ENCODE results near the gene RPA3. TPM values are rescaled to one million over a fixed set of nuclear protein-coding genes. Genes with fewer than 3 reads are reported as not detected.
A peak's percentile ranks its signal among the peaks of the same experiment; 100 is the strongest.
"Not testable (repeated sequence)": the region's sequence is repeated elsewhere in the genome, so short reads cannot be mapped to it uniquely, and the experiment has no call there.

The RPA3 gene
- total RNA-seq, 1 donor: 44.2 TPM

DNA sequence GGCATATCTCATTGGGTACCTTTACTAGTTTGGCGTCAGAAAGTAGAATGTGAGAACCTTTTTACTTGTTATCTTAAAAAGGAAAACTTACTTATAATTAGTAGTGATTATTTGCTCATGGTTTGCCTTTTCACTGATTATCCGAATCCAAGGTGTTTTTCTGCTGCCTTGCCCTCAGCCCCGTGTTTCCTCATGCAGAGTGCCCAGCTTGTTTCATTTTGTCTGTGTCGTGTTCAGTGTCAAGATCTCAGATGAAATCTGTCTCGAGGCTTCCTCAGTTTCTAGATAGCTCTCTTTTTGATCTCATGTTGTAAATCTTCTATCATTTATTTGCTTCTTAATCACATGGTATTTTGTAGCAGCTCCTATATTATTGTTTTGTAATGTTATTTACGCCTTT is 30.1 kb downstream of the RPA3 start:
- DNase-seq (ENCODE audit: low read depth): no peak
- TF ChIP-seq, protein P1, sequence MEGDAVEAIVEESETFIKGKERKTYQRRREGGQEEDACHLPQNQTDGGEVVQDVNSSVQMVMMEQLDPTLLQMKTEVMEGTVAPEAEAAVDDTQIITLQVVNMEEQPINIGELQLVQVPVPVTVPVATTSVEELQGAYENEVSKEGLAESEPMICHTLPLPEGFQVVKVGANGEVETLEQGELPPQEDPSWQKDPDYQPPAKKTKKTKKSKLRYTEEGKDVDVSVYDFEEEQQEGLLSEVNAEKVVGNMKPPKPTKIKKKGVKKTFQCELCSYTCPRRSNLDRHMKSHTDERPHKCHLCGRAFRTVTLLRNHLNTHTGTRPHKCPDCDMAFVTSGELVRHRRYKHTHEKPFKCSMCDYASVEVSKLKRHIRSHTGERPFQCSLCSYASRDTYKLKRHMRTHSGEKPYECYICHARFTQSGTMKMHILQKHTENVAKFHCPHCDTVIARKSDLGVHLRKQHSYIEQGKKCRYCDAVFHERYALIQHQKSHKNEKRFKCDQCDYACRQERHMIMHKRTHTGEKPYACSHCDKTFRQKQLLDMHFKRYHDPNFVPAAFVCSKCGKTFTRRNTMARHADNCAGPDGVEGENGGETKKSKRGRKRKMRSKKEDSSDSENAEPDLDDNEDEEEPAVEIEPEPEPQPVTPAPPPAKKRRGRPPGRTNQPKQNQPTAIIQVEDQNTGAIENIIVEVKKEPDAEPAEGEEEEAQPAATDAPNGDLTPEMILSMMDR (IDR thresholded peaks at IDR 0.05; ENCODE audit: insufficient read depth, low read length): no peak
- H3K4me3 ChIP-seq (ENCODE audit: low read depth, low read length): no peak overlapping the region

DNA sequence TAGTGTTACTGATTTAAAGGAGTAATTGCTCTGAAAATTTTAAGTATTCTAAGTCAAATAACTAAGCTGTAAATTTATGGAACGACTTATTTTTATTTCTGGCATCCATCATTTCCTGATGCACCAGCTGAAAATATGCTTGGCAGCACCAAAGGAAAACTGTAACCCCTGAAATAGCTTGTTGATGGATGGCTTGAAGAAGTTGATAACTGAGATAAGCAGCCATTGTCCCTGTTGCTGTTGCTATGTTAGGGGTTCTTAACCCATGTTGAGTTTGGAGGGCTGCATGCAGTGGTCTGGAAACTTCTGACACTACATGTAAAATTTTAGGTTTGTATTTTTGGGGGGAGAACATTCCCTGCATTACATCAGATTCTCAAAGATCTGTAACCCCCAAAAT is 30.6 kb downstream of the RPA3 start:
- no peak overlapping the region for H3K4me3 ChIP-seq (ENCODE audit: low read depth, low read length)
- DNase-seq (ENCODE audit: low read depth): no peak
- TF ChIP-seq, protein P1 (IDR thresholded peaks at IDR 0.05; ENCODE audit: insufficient read depth, low read length): no peak

DNA sequence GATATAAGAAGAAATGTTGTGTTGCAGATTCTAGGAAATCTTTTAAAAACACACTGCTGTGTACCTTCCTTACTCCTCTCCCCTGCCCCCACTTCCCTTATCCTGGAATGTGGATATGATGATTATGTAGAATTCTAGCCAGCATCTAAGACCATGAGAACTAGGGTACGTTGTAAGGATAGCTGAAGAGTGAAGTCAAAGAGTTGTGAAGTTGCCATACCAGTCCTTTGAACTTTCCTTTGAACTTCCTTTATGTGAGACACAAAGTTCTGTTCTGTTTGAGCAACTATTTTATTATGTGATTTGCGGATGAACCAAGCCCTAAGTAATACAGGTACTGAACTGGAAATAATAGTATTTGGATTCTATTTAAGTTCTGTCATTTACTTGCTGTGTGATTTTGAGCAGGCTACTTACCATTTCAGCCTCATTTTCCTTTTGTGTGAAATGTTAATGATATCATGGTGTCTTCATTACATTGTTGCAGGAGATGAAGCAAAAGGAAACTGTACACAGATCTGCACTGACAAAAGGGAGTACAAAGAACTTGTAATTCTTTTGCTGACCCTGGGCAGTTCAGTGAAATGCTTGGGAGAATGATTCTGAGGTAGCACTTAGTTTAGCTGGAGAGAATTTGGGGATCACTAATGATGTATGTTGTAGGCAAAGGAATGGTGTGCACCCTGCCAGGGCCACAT is 31.4 kb downstream of the RPA3 start:
- TF ChIP-seq, protein P1 (IDR thresholded peaks at IDR 0.05; ENCODE audit: insufficient read depth, low read length): no peak

DNA sequence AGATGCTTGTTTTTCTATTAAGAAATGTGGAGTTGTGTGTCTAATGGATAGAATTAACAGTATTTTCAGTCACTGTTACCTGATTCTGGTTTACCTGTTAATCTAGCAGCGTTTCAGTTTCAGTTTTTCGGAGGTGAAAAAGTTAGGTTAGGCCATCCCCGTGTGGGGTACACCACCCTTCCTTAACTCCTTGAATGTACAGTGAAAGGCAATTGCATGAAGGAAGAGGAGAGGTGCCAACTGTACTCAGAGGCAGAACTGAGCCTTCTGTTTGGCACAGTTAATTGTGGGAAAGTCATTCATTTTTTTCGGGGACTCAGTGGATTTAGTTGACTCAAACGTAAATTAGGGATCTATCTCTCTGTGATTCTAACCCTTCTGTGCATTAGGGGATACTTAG is 35.5 kb downstream of the RPA3 start:
- DNase-seq (ENCODE audit: low read depth): no peak
- no peak overlapping the region for H3K4me3 ChIP-seq (ENCODE audit: low read depth, low read length)
- TF ChIP-seq, protein P1 (IDR thresholded peaks at IDR 0.05; ENCODE audit: insufficient read depth, low read length): no peak

More for the DNA sequence above, 31.4 kb downstream of the RPA3 start:
- DNase-seq (ENCODE audit: low read depth): no peak
- no peak overlapping the region for H3K4me3 ChIP-seq (ENCODE audit: low read depth, low read length)

DNA sequence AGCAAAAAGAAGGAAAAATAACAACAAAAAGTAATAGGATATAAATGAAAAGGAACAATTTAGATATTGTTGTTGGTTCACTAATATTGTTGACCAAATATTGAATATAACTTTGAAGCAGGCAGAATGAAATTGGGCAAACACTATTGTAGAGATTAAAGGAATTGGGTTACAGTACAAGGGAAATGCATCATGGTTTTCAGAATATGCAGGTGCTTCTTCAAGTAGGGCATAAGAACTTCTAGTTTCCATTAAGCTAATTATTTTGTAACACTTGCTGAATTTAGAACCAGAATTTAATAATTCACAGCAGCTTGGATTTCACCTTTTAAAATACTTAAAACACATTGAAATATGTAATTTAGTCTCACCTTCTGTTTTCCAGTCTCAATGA is 36.5 kb downstream of the RPA3 start:
- no peak overlapping the region for H3K4me3 ChIP-seq (ENCODE audit: low read depth, low read length)
- TF ChIP-seq, protein P1 (IDR thresholded peaks at IDR 0.05; ENCODE audit: insufficient read depth, low read length): no peak

DNA sequence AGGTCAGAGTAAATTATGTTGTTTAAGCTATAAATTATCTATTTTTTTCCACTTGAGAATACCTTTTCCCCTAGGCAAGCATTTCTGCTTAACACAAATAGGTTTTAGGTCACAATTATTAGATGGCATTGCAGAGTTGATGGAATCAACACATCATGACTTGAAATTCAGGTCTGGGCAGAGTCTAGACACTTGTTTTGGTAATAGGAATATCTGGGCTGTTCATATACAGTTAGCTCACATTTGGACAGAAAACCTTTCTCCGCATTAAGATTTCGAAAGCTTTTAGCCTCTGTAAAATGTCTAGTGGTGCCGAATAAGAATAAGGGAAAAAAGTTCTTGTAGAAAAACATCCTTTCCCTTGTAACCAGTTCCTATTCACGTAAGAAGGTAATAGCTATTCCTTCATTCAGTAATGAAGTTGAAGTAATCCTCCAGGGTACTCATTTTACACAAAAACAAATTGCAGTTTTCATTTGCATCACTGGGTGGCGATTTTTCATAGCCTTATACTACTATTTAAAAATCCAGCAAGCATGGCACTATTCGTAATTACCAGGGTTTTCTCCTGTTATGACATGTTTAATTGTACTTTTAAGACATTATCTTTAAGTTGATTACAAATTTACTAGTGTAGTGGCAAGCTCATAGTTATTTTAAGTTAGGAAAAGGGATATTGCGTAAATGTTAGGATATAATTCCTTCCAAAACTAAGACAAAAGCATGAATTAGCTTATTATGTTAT is 37.0 kb downstream of the RPA3 start:
- TF ChIP-seq, protein P1 (IDR thresholded peaks at IDR 0.05; ENCODE audit: insufficient read depth, low read length): peak; percentile 57
- DNase-seq (ENCODE audit: low read depth): peak; percentile 83

More for the DNA sequence above, 36.5 kb downstream of the RPA3 start:
- no peak for DNase-seq (ENCODE audit: low read depth)

DNA sequence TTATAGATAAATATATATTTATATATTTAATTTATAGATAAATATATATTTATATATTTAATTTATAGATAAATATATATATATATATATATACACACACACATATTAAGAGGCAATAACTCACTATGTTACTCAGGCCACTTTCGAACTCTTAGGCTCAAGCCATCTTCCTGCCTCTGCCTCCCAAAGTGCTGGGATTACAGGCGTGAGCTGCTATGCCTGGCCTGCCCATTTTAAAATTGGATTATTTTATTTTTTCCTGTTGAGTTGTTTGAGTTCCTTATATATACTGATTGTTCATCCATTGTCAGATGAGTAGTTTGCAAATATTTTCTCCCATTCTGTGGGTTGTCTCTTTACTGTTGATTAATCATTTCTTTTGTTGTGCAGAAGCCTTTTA is 38.8 kb downstream of the RPA3 start:
- DNase-seq (ENCODE audit: low read depth); H3K4me3 ChIP-seq (ENCODE audit: low read depth, low read length): not testable (repeated sequence)

More for the DNA sequence above, 37.0 kb downstream of the RPA3 start:
- H3K4me3 ChIP-seq (ENCODE audit: low read depth, low read length): no peak overlapping the region

Measured in fibroblast of the aortic adventitia (primary cell).